WTC11 (cell line): ENCODE results near the gene TPK1. TPM values are rescaled to one million over a fixed set of nuclear protein-coding genes. Genes with fewer than 3 reads are reported as not detected.

Source experiments
- ATAC-seq: fragments of 200-7000 bp; cut with Tn5 transposase; 2 replicates; pipeline ENCODE4 v1.10.0; 2021; ENCODE audit warnings: mild to moderate bottlenecking, moderate library complexity
- CTCF ChIA-PET: fragments of 300-600 bp; sonication (Branson Sonifier 250); formaldehyde crosslinking; loops from one replicate; lab custom pipeline; 2021; ENCODE audit warnings: antibody characterized with exemption; lab: Charles Lee
- POLR2A ChIA-PET: fragments of 350-600 bp; sonication (Branson Sonifier 250); formaldehyde crosslinking; loops from one replicate; lab custom pipeline; 2021; ENCODE audit warnings: antibody characterized with exemption; lab: Charles Lee
- DNase-seq: peaks from one replicate; pipeline ENCODE4 v3.0.0; 2021; ENCODE audit warnings: low spot score
- H3K27ac Mint-ChIP-seq: 2 replicates; pipeline ENCODE4 v1.8.0; 2021; ENCODE audit warnings: mixed read lengths
- H3K27me3 Mint-ChIP-seq: 2 replicates; pipeline ENCODE4 v1.8.0; 2021; ENCODE audit warnings: low read depth, mild to moderate bottlenecking, moderate library complexity, mixed read lengths
- H3K36me3 Mint-ChIP-seq: 2 replicates; pipeline ENCODE4 v1.8.0; 2021; ENCODE audit warnings: mixed read lengths
- H3K4me1 Mint-ChIP-seq: 2 replicates; pipeline ENCODE4 v1.8.0; 2022; ENCODE audit warnings: mixed read lengths
- H3K4me3 Mint-ChIP-seq: 2 replicates; pipeline ENCODE4 v1.8.0; 2021; ENCODE audit warnings: mild to moderate bottlenecking, moderate library complexity, mixed read lengths
- H3K9me3 Mint-ChIP-seq: 2 replicates; pipeline ENCODE4 v1.8.0; 2021; ENCODE audit warnings: mixed read lengths
- CREB1 ChIP-seq: sonication (generic); formaldehyde crosslinking; IDR thresholded peaks from 2 replicates; pipeline ENCODE4 v1.8.0; 2023; ENCODE audit warnings: mild to moderate bottlenecking, missing genetic modification reagents
- E2F1 ChIP-seq: sonication (generic); formaldehyde crosslinking; IDR thresholded peaks from 2 replicates; pipeline ENCODE4 v1.8.0; 2022; ENCODE audit warnings: mild to moderate bottlenecking, missing genetic modification reagents
- ETV6 ChIP-seq: sonication (generic); formaldehyde crosslinking; IDR thresholded peaks from 2 replicates; pipeline ENCODE4 v1.8.1; 2022; ENCODE audit warnings: mild to moderate bottlenecking, missing genetic modification reagents
- GRHL2 ChIP-seq: fragments of 250-450 bp; sonication (Bioruptor Pico); IDR thresholded peaks from 2 replicates; pipeline ENCODE4 v1.8.0; 2022; ENCODE audit warnings: mild to moderate bottlenecking, moderate library complexity; ENCODE audit not compliant: insufficient replicate concordance, severe bottlenecking
- GTF2I ChIP-seq: fragments of 250-450 bp; sonication (Bioruptor Pico); conservative IDR thresholded peaks from 2 replicates; pipeline ENCODE4 v1.4.0; 2021; ENCODE audit warnings: mild to moderate bottlenecking
- HMGA2 ChIP-seq: fragments of 250-450 bp; sonication (Bioruptor Pico); IDR thresholded peaks from 2 replicates; pipeline ENCODE4 v1.4.0; 2021; ENCODE audit warnings: mild to moderate bottlenecking, moderate library complexity
- HMGXB4 ChIP-seq: sonication (generic); formaldehyde crosslinking; IDR thresholded peaks from 2 replicates; pipeline ENCODE4 v1.8.1; 2023; ENCODE audit warnings: mild to moderate bottlenecking, moderate library complexity, missing genetic modification reagents
- JUN ChIP-seq: sonication (generic); formaldehyde crosslinking; IDR thresholded peaks from 2 replicates; pipeline ENCODE4 v1.8.0; 2023; ENCODE audit warnings: mild to moderate bottlenecking, missing genetic modification reagents
- MAX ChIP-seq: sonication (generic); formaldehyde crosslinking; IDR thresholded peaks from 2 replicates; pipeline ENCODE4 v1.8.0; 2022; ENCODE audit warnings: mild to moderate bottlenecking, missing genetic modification reagents
- NFYB ChIP-seq: sonication (generic); formaldehyde crosslinking; conservative IDR thresholded peaks from 2 replicates; pipeline ENCODE4 v1.8.0; 2022; ENCODE audit warnings: low read depth, missing genetic modification reagents
- NR3C1 ChIP-seq: sonication (generic); formaldehyde crosslinking; conservative IDR thresholded peaks from 2 replicates; pipeline ENCODE4 v1.8.1; 2023; ENCODE audit warnings: low read depth, mild to moderate bottlenecking, missing genetic modification reagents
- PREB ChIP-seq: sonication (generic); formaldehyde crosslinking; IDR thresholded peaks from 2 replicates; pipeline ENCODE4 v1.8.1; 2022; ENCODE audit warnings: mild to moderate bottlenecking, missing genetic modification reagents, moderate library complexity, borderline replicate concordance
- USF1 ChIP-seq: sonication (generic); formaldehyde crosslinking; IDR thresholded peaks from 2 replicates; pipeline ENCODE4 v1.8.0; 2022; ENCODE audit warnings: mild to moderate bottlenecking, missing genetic modification reagents
- ZMAT4 ChIP-seq: fragments of 250-450 bp; sonication (Bioruptor Pico); IDR thresholded peaks from 2 replicates; pipeline ENCODE4 v1.9.0; 2021; ENCODE audit warnings: mild to moderate bottlenecking
- total RNA-seq: library from RNA; stranded (reverse); gene quantifications from 3 replicates; pipeline ENCODE4 v1.2.3, GENCODE V29; 2021

The TPK1 gene
- total RNA-seq, 1 experiment from 2014 or later, result 2.7 TPM

- ATAC-seq, result no peak; the same call in 1 of the 2 replicates
Measured at GRCh38 chr7:144763291-144763690, 72.6 kb downstream of the TPK1 start.

GRCh38 chr7:144762853-144763252 is 73.0 kb downstream of the TPK1 start:
- CTCF ChIA-PET, result interaction anchor here (2.5 kb wide), 1 partner anchor 24 kb away, joined by 6 read pairs; no protein-coding TSS in a partner anchor
- H3K27me3 Mint-ChIP-seq, result no peaks in the 10 kb centered on the region

More at GRCh38 chr7:144763291-144763690, 72.6 kb downstream of the TPK1 start:
- DNase-seq, result no peak
- H3K9me3 Mint-ChIP-seq, result no peaks in the 10 kb centered on the region
- no peaks in the 10 kb centered on the region for H3K27me3 Mint-ChIP-seq
- H3K36me3 Mint-ChIP-seq, result no peaks in the 10 kb centered on the region
- H3K27ac Mint-ChIP-seq, result no peak overlapping the region
- ChIA-PET CTCF (interaction anchor here (2.5 kb wide), 1 partner anchor 24 kb away, joined by 6 read pairs; no protein-coding TSS in a partner anchor), POLR2A (no interaction called here)
- peaks cover 4% of the 10 kb centered on the region; the same call in 1 of the 2 replicates for H3K4me1 Mint-ChIP-seq
- H3K4me3 Mint-ChIP-seq, result no peak overlapping the region
- TF ChIP-seq HMGXB4 (CRISPR knock-in tag) (no peak), ZMAT4 (CRISPR knock-in tag) (no peak), JUN (CRISPR knock-in tag) (no peak), GTF2I (no peak)

GRCh38 chr7:144761493-144761892 is 74.4 kb downstream of the TPK1 start:
- H3K27me3 Mint-ChIP-seq, result no peaks in the 10 kb centered on the region
- no peak overlapping the region for H3K27ac Mint-ChIP-seq
- ATAC-seq (no peak), DNase-seq (no peak)
- H3K4me1 Mint-ChIP-seq, result peaks cover 4% of the 10 kb centered on the region; the same call in 1 of the 2 replicates
- CTCF ChIA-PET, result interaction anchor here (2.5 kb wide), 1 partner anchor 23 kb away, joined by 6 read pairs; no protein-coding TSS in a partner anchor
- no peak overlapping the region for H3K4me3 Mint-ChIP-seq
- peaks cover 1% of the 10 kb centered on the region; the same call in 1 of the 2 replicates for H3K36me3 Mint-ChIP-seq
- peaks cover 4% of the 10 kb centered on the region; the same call in 1 of the 2 replicates for H3K9me3 Mint-ChIP-seq
- TF ChIP-seq ETV6 (CRISPR knock-in tag) (no peak), USF1 (CRISPR knock-in tag) (no peak), PREB (CRISPR knock-in tag) (no peak), HMGA2 (CRISPR knock-in tag) (no peak), NFYB (CRISPR knock-in tag) (no peak), E2F1 (CRISPR knock-in tag) (no peak), MAX (no peak), CREB1 (CRISPR knock-in tag) (no peak)
- POLR2A ChIA-PET, result no interaction called here

More at GRCh38 chr7:144762853-144763252, 73.0 kb downstream of the TPK1 start:
- peak; percentile 50; the same call in 1 of the 2 replicates for ATAC-seq
- Mint-ChIP-seq H3K4me1 (peaks cover 4% of the 10 kb centered on the region; the same call in 1 of the 2 replicates), H3K36me3 (no peaks in the 10 kb centered on the region), H3K9me3 (no peaks in the 10 kb centered on the region), H3K27ac (no peak overlapping the region), H3K4me3 (no peak overlapping the region)
- DNase-seq, result no peak
- POLR2A ChIA-PET, result no interaction called here
- TF ChIP-seq NR3C1 (CRISPR knock-in tag) (no peak), GRHL2 (CRISPR knock-in tag) (no peak)
